ENCODE measurements around the gene ZFHX3. TPM values are rescaled to one million over a fixed set of nuclear protein-coding genes. Genes with fewer than 3 reads are reported as not detected.

ZFHX3 gene
- total and polyA plus RNA-seq, 4 donors = 1.5 to 5.9 (median 3.0) TPM

DNA sequence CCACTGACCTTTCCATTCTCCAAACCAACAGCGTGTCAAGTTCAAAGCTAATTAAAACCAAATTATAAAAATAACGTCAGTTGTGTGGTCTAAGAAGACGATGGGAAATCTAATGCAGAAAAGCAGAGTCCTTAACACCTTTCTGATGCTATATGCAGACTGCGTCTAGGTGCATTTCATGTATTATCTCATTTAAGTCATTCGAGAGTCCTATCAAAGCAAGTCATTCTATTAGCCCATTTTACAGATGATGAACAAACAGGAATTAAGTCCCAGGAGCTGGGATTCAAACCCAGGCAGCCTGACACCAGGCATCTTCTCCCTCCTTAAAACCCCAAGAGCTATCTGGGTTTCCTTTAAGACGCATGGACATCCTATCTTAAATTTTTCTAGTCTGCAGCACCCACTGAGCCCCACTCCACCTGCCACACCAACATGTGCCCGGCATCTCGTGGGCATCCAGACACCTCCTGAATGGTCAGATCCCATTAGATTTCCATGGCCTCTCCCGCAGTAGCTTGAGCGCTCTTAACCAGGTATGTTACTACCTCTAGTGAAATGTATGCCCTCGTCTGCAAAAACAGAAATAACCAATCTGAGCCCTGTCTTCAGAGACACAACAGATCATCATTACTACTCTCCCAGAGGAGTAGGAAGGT lies 115.1 kb downstream of the ZFHX3 start:
- WGBS = 95% methylated on average over 11 of the region's 11 CpGs
- peaks cover 1 to 19% (median 8%) of the 10 kb centered on the region in 4 donors for H3K4me1 ChIP-seq (ENCODE audit: control insufficient read depth in 4 of 4, insufficient read depth in 4 of 4, low read length in 3 of 4)
- no peaks in the 10 kb centered on the region for H3K9me3 ChIP-seq (ENCODE audit: control insufficient read depth in 4 of 4, low read length in 3 of 4)
- H3K27ac ChIP-seq (ENCODE audit: low read depth in 1 of 2, low read length in 2 of 2) = no peak overlapping the region
- peaks cover 0 to 2% (median 0%) of the 10 kb centered on the region in 4 donors for H3K36me3 ChIP-seq (ENCODE audit: control insufficient read depth in 4 of 4, insufficient read depth in 3 of 4, low read depth in 1 of 4, low read length in 3 of 4)
- TF ChIP-seq RAD21 (IDR thresholded peaks at IDR 0.05) = no peak
- no peak for TF ChIP-seq HNF4A (conservative IDR thresholded peaks at IDR 0.05)
- TF ChIP-seq, protein P1, sequence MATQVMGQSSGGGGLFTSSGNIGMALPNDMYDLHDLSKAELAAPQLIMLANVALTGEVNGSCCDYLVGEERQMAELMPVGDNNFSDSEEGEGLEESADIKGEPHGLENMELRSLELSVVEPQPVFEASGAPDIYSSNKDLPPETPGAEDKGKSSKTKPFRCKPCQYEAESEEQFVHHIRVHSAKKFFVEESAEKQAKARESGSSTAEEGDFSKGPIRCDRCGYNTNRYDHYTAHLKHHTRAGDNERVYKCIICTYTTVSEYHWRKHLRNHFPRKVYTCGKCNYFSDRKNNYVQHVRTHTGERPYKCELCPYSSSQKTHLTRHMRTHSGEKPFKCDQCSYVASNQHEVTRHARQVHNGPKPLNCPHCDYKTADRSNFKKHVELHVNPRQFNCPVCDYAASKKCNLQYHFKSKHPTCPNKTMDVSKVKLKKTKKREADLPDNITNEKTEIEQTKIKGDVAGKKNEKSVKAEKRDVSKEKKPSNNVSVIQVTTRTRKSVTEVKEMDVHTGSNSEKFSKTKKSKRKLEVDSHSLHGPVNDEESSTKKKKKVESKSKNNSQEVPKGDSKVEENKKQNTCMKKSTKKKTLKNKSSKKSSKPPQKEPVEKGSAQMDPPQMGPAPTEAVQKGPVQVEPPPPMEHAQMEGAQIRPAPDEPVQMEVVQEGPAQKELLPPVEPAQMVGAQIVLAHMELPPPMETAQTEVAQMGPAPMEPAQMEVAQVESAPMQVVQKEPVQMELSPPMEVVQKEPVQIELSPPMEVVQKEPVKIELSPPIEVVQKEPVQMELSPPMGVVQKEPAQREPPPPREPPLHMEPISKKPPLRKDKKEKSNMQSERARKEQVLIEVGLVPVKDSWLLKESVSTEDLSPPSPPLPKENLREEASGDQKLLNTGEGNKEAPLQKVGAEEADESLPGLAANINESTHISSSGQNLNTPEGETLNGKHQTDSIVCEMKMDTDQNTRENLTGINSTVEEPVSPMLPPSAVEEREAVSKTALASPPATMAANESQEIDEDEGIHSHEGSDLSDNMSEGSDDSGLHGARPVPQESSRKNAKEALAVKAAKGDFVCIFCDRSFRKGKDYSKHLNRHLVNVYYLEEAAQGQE (IDR thresholded peaks at IDR 0.05) = no peak
- TF ChIP-seq, protein P2, sequence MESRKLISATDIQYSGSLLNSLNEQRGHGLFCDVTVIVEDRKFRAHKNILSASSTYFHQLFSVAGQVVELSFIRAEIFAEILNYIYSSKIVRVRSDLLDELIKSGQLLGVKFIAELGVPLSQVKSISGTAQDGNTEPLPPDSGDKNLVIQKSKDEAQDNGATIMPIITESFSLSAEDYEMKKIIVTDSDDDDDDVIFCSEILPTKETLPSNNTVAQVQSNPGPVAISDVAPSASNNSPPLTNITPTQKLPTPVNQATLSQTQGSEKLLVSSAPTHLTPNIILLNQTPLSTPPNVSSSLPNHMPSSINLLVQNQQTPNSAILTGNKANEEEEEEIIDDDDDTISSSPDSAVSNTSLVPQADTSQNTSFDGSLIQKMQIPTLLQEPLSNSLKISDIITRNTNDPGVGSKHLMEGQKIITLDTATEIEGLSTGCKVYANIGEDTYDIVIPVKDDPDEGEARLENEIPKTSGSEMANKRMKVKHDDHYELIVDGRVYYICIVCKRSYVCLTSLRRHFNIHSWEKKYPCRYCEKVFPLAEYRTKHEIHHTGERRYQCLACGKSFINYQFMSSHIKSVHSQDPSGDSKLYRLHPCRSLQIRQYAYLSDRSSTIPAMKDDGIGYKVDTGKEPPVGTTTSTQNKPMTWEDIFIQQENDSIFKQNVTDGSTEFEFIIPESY (IDR thresholded peaks at IDR 0.05) = no peak
- H3K4me3 ChIP-seq (ENCODE audit: low read depth in 1 of 3, low read length in 3 of 3) = no peak overlapping the region
- no peak for DNase-seq (ENCODE audit: low spot score)
- no peak overlapping the region for H3K9ac ChIP-seq (ENCODE audit: low read depth in 1 of 2, low read length in 2 of 2)
- H3K27me3 ChIP-seq (ENCODE audit: control insufficient read depth in 4 of 4, insufficient read depth in 4 of 4, low read length in 3 of 4) = no peaks in the 10 kb centered on the region

DNA sequence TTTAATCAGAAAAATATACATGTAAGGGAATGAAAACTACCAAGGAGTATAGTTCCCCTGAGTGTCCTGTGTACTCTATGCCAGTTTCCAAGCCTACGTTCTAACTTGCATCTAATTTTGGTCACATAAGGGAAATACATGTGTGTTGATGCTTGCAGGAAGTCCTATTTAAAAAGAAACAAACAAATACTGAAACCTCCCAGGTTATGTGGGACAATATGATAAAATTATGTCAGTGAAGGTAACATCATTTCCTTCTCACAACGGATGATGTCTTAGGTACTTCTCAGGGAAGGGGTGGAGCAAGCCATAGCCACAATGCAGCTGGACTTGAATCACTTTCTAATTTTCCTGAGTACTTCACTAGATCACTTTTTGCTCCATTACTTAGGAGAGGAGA lies 115.9 kb downstream of the ZFHX3 start:
- H3K4me3 ChIP-seq (ENCODE audit: low read depth in 1 of 3, low read length in 3 of 3) = no peak overlapping the region
- H3K9me3 ChIP-seq (ENCODE audit: control insufficient read depth in 4 of 4, low read length in 3 of 4) = no peaks in the 10 kb centered on the region
- H3K4me1 ChIP-seq (ENCODE audit: control insufficient read depth in 4 of 4, insufficient read depth in 4 of 4, low read length in 3 of 4) = peaks cover 1 to 19% (median 8%) of the 10 kb centered on the region in 4 donors
- H3K27me3 ChIP-seq (ENCODE audit: control insufficient read depth in 4 of 4, insufficient read depth in 4 of 4, low read length in 3 of 4) = no peaks in the 10 kb centered on the region
- TF ChIP-seq JUND (IDR thresholded peaks at IDR 0.05) = no peak
- TF ChIP-seq, protein P3, sequence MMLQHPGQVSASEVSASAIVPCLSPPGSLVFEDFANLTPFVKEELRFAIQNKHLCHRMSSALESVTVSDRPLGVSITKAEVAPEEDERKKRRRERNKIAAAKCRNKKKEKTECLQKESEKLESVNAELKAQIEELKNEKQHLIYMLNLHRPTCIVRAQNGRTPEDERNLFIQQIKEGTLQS (IDR thresholded peaks at IDR 0.05) = no peak
- no peak for TF ChIP-seq FOXA2 (IDR thresholded peaks at IDR 0.05)
- TF ChIP-seq TAF1 (conservative IDR thresholded peaks at IDR 0.05) = no peak
- TF ChIP-seq NR2F2 (IDR thresholded peaks at IDR 0.05) = no peak
- TF ChIP-seq GABPA (IDR thresholded peaks at IDR 0.05 in 1 of 2, conservative IDR thresholded peaks at IDR 0.05 in 1 of 2) = no peak
- no peak for TF ChIP-seq HNF4A (conservative IDR thresholded peaks at IDR 0.05)
- TF ChIP-seq, protein P4, sequence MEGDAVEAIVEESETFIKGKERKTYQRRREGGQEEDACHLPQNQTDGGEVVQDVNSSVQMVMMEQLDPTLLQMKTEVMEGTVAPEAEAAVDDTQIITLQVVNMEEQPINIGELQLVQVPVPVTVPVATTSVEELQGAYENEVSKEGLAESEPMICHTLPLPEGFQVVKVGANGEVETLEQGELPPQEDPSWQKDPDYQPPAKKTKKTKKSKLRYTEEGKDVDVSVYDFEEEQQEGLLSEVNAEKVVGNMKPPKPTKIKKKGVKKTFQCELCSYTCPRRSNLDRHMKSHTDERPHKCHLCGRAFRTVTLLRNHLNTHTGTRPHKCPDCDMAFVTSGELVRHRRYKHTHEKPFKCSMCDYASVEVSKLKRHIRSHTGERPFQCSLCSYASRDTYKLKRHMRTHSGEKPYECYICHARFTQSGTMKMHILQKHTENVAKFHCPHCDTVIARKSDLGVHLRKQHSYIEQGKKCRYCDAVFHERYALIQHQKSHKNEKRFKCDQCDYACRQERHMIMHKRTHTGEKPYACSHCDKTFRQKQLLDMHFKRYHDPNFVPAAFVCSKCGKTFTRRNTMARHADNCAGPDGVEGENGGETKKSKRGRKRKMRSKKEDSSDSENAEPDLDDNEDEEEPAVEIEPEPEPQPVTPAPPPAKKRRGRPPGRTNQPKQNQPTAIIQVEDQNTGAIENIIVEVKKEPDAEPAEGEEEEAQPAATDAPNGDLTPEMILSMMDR (IDR thresholded peaks at IDR 0.05; ENCODE audit: low read depth, low read length, missing input control) = no peak
- TF ChIP-seq, protein P1 (IDR thresholded peaks at IDR 0.05) = no peak
- no peak for TF ChIP-seq YY1 (IDR thresholded peaks at IDR 0.05)
- TF ChIP-seq, protein P5, sequence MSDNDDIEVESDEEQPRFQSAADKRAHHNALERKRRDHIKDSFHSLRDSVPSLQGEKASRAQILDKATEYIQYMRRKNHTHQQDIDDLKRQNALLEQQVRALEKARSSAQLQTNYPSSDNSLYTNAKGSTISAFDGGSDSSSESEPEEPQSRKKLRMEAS (IDR thresholded peaks at IDR 0.05) = no peak
- no peak for TF ChIP-seq FOXA1 (IDR thresholded peaks at IDR 0.05)
- TF ChIP-seq EGR1 (IDR thresholded peaks at IDR 0.05; ENCODE audit: low read depth in 2 of 2) = no peak
- TF ChIP-seq SP1 (IDR thresholded peaks at IDR 0.05) = no peak
- TF ChIP-seq HNF4G (IDR thresholded peaks at IDR 0.05) = no peak
- DNase-seq (ENCODE audit: low spot score) = no peak
- H3K27ac ChIP-seq (ENCODE audit: low read depth in 1 of 2, low read length in 2 of 2) = peak overlapping the region in 1 of 2 donors; percentile 10
- peaks cover 0 to 2% (median 0%) of the 10 kb centered on the region in 4 donors for H3K36me3 ChIP-seq (ENCODE audit: control insufficient read depth in 4 of 4, insufficient read depth in 3 of 4, low read depth in 1 of 4, low read length in 3 of 4)
- no peak overlapping the region for H3K9ac ChIP-seq (ENCODE audit: low read depth in 1 of 2, low read length in 2 of 2)
- WGBS = 49% methylated on average over 2 of the region's 2 CpGs

All from liver (tissue), 9 donors.